Ishikawa (cell line): ENCODE data around the gene EFNA2.

ENCODE experiments used
- CEBPB ChIP-seq: IDR thresholded peaks from 2 replicates; pipeline ENCODE4 v1.6.1; 2012
- CREB1 ChIP-seq: IDR thresholded peaks from 2 replicates; pipeline ENCODE4 v1.6.1; 2012; ENCODE audit warnings: low read depth
- EGR1 ChIP-seq: IDR thresholded peaks from 2 replicates; pipeline ENCODE4 v1.6.1; 2012
- EP300 ChIP-seq: IDR thresholded peaks from 2 replicates; pipeline ENCODE4 v1.6.1; 2012; ENCODE audit warnings: borderline replicate concordance
- FOXM1 ChIP-seq: IDR thresholded peaks from 2 replicates; pipeline ENCODE4 v1.6.1; 2012; ENCODE audit warnings: low read depth, borderline replicate concordance
- MAX ChIP-seq: IDR thresholded peaks from 2 replicates; pipeline ENCODE4 v1.6.1; 2012
- NFIC ChIP-seq: IDR thresholded peaks from 2 replicates; pipeline ENCODE4 v1.6.1; 2012
- RAD21 ChIP-seq: IDR thresholded peaks from 2 replicates; pipeline ENCODE4 v1.6.1; 2012; ENCODE audit warnings: low read depth
- TAF1 ChIP-seq: IDR thresholded peaks from 2 replicates; pipeline ENCODE4 v1.6.1; 2012; ENCODE audit warnings: low read depth, mild to moderate bottlenecking
- TCF12 ChIP-seq: IDR thresholded peaks from 2 replicates; pipeline ENCODE4 v1.6.1; 2012; ENCODE audit warnings: low read depth
- TEAD4 ChIP-seq: IDR thresholded peaks from 2 replicates; pipeline ENCODE4 v1.6.1; 2012
- YY1 ChIP-seq: IDR thresholded peaks from 2 replicates; pipeline ENCODE4 v1.6.1; 2012; ENCODE audit warnings: low read depth
- ZBTB7A ChIP-seq: IDR thresholded peaks from 2 replicates; pipeline ENCODE4 v1.6.1; 2012; ENCODE audit warnings: low read depth
- TF ChIP-seq, protein P1 (sequence below): IDR thresholded peaks from 2 replicates; pipeline ENCODE4 v1.6.1; 2012
- TF ChIP-seq, protein P2 (sequence below): IDR thresholded peaks from 2 replicates; pipeline ENCODE4 v1.6.1; 2012; ENCODE audit warnings: low read depth, mild to moderate bottlenecking

The EFNA2 gene

GRCh38 chr19:1283207-1283916, 2.3 kb upstream of the EFNA2 start:
- TF ChIP-seq EP300 (no peak), MAX (no peak), TCF12 (no peak), FOXM1 (no peak), CEBPB (no peak), CREB1 (no peak), RAD21 (no peak), TEAD4 (no peak), ZBTB7A (no peak), NFIC (no peak), EGR1 (no peak), TAF1 (no peak), YY1 (no peak)
- TF ChIP-seq, protein P1, sequence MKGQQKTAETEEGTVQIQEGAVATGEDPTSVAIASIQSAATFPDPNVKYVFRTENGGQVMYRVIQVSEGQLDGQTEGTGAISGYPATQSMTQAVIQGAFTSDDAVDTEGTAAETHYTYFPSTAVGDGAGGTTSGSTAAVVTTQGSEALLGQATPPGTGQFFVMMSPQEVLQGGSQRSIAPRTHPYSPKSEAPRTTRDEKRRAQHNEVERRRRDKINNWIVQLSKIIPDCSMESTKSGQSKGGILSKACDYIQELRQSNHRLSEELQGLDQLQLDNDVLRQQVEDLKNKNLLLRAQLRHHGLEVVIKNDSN = no peak
- TF ChIP-seq, protein P2, sequence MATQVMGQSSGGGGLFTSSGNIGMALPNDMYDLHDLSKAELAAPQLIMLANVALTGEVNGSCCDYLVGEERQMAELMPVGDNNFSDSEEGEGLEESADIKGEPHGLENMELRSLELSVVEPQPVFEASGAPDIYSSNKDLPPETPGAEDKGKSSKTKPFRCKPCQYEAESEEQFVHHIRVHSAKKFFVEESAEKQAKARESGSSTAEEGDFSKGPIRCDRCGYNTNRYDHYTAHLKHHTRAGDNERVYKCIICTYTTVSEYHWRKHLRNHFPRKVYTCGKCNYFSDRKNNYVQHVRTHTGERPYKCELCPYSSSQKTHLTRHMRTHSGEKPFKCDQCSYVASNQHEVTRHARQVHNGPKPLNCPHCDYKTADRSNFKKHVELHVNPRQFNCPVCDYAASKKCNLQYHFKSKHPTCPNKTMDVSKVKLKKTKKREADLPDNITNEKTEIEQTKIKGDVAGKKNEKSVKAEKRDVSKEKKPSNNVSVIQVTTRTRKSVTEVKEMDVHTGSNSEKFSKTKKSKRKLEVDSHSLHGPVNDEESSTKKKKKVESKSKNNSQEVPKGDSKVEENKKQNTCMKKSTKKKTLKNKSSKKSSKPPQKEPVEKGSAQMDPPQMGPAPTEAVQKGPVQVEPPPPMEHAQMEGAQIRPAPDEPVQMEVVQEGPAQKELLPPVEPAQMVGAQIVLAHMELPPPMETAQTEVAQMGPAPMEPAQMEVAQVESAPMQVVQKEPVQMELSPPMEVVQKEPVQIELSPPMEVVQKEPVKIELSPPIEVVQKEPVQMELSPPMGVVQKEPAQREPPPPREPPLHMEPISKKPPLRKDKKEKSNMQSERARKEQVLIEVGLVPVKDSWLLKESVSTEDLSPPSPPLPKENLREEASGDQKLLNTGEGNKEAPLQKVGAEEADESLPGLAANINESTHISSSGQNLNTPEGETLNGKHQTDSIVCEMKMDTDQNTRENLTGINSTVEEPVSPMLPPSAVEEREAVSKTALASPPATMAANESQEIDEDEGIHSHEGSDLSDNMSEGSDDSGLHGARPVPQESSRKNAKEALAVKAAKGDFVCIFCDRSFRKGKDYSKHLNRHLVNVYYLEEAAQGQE = no peak

DNA sequence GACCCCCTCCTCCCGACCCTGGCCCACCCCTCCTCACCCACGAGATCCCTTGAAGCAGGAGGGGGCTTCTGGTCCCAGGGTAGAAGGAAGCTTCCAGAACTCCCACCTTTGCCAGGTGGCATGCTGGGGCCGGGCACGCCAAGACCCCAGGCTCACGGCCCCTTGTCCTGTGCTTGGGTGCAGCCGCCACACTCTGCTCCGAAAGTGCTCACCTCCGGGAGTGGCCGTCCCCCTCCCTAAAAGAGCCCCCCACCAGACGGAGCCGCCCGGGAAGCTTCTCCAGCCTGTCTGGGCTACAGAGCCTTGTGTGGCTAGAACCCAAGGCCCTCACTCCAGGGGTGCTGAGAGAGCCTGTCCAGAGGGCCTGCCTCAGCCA, 1.8 kb upstream of the EFNA2 start:
- no peak for TF ChIP-seq MAX
- TF ChIP-seq TEAD4 = no peak
- TF ChIP-seq NFIC = no peak
- no peak for TF ChIP-seq ZBTB7A
- no peak for TF ChIP-seq EGR1
- no peak for TF ChIP-seq TCF12
- TF ChIP-seq, protein P1 = no peak
- TF ChIP-seq TAF1 = no peak
- TF ChIP-seq, protein P2 = no peak
- no peak for TF ChIP-seq EP300
- TF ChIP-seq CREB1 = no peak
- TF ChIP-seq YY1 = no peak
- no peak for TF ChIP-seq FOXM1

GRCh38 chr19:1284293-1284978, 1.2 kb upstream of the EFNA2 start:
- 0 out of 2 replicates have a peak, but pooled peaks have one; percentile 29 for TF ChIP-seq MAX
- TF ChIP-seq RAD21 = peak; percentile 3; the same call in 1 of the 2 replicates
- TF ChIP-seq TAF1 = no peak
- TF ChIP-seq, protein P1 = peak; percentile 67
- no peak for TF ChIP-seq TCF12
- no peak for TF ChIP-seq ZBTB7A
- TF ChIP-seq, protein P2 = no peak
